ENCODE measurements around the gene ASGR1. TPM values are rescaled to one million over a fixed set of nuclear protein-coding genes. Genes with fewer than 3 reads are reported as not detected.
A peak's percentile ranks its signal among the peaks of the same experiment; 100 is the strongest.

ASGR1 gene
- total and polyA plus RNA-seq, 10 donors, result 1.3 to 10.2 (median 3.8) TPM

- H3K4me1 ChIP-seq, result peaks cover 45 to 85% (median 74%) of the 10 kb centered on the region in 6 donors
Measured at GRCh38 chr17:7216242-7217112, 37.3 kb upstream of the ASGR1 start.

GRCh38 chr17:7215652-7216180, 36.5 kb upstream of the ASGR1 start:
- 15 to 29% (median 21%) methylated on average over 6 to 10 of the region's 10 CpGs for WGBS, 5 donors
- no peak for DNase-seq
- TF ChIP-seq POLR2AphosphoS5 (IDR thresholded peaks at IDR 0.05), result no peak
- TF ChIP-seq CTCF (IDR thresholded peaks at IDR 0.05 in 8 of 11, conservative IDR thresholded peaks at IDR 0.05 in 3 of 11), result no peak
- TF ChIP-seq POLR2A (IDR thresholded peaks at IDR 0.05), result no peak
- Histone ChIP-seq H3K4me1 (peaks cover 40 to 77% (median 66%) of the 10 kb centered on the region in 6 donors), H3K4me3 (peak overlapping the region in 5 of 8 donors; percentile 32 to 87 (median 41)), H3K27me3 (replicated peaks in 1 of 7) (no peaks in the 10 kb centered on the region), H3K36me3 (no peaks in the 10 kb centered on the region), H3K9me3 (no peaks in the 10 kb centered on the region), H3K27ac (peak overlapping the region in 7 of 8 donors; percentile 15 to 99 (median 79))
- intact Hi-C loops (cut with DNase I; ENCODE audit: low total_unique reads), result no loop called here

More at GRCh38 chr17:7216242-7217112, 37.3 kb upstream of the ASGR1 start:
- no peaks in the 10 kb centered on the region for H3K27me3 ChIP-seq (replicated peaks in 1 of 7)
- 22 to 28% (median 24%) methylated on average over 7 of the region's 7 CpGs for WGBS, 5 donors
- no peaks in the 10 kb centered on the region for H3K9me3 ChIP-seq
- H3K27ac ChIP-seq, result peak overlapping the region in 7 of 8 donors; percentile 61 to 99 (median 73)
- no peak for DNase-seq
- intact Hi-C loops (cut with DNase I; ENCODE audit: low total_unique reads), result no loop called here
- H3K4me3 ChIP-seq, result peak overlapping the region in 7 of 8 donors; percentile 20 to 87 (median 40)
- H3K36me3 ChIP-seq, result peaks cover 0 to 7% (median 0%) of the 10 kb centered on the region in 6 donors
- TF ChIP-seq POLR2A (IDR thresholded peaks at IDR 0.05) (no peak), POLR2AphosphoS5 (IDR thresholded peaks at IDR 0.05) (no peak), CTCF (IDR thresholded peaks at IDR 0.05 in 8 of 11, conservative IDR thresholded peaks at IDR 0.05 in 3 of 11) (no peak)

GRCh38 chr17:7215136-7215638, 36.0 kb upstream of the ASGR1 start:
- H3K9me3 ChIP-seq, result no peaks in the 10 kb centered on the region
- H3K4me1 ChIP-seq, result peaks cover 34 to 73% (median 61%) of the 10 kb centered on the region in 6 donors
- H3K36me3 ChIP-seq, result no peaks in the 10 kb centered on the region
- intact Hi-C loops (cut with DNase I; ENCODE audit: low total_unique reads), result no loop called here
- no peak for DNase-seq
- no peaks in the 10 kb centered on the region for H3K27me3 ChIP-seq (replicated peaks in 1 of 7)
- H3K4me3 ChIP-seq, result peak overlapping the region in 6 of 8 donors; percentile 60 to 87 (median 62)
- WGBS, 5 donors, result 27 to 38% (median 30%) methylated on average over 8 to 9 of the region's 9 CpGs
- TF ChIP-seq POLR2AphosphoS5 (IDR thresholded peaks at IDR 0.05) (no peak), CTCF (IDR thresholded peaks at IDR 0.05 in 8 of 11, conservative IDR thresholded peaks at IDR 0.05 in 3 of 11) (peak in 2 of 11 experiments; percentile 2 to 4), POLR2A (IDR thresholded peaks at IDR 0.05) (no peak)
- peak overlapping the region in 7 of 8 donors; percentile 32 to 99 (median 79) for H3K27ac ChIP-seq

Data from spleen (tissue), 11 donors.